Measurements from ENCODE around the gene SLC9C2. TPM values are rescaled to one million over a fixed set of nuclear protein-coding genes. Genes with fewer than 3 reads are reported as not detected.
"Not testable (repeated sequence)": the region's sequence is repeated elsewhere in the genome, so short reads cannot be mapped to it uniquely, and the experiment has no call there.

Gene SLC9C2
- total RNA-seq, 2 experiments from 2014 or later = not detected

- no peaks in the 10 kb centered on the region for H3K36me3 ChIP-seq (ENCODE audit: insufficient read depth, low read length)
- no peak for TF ChIP-seq CTCF (IDR thresholded peaks at IDR 0.05)
- no peak for ATAC-seq (ENCODE audit: poor library complexity)
- no peak for DNase-seq
- POLR2A ChIA-PET = no interaction called here
- Mint-ChIP-seq H3K4me1 (ENCODE audit: low read depth) (no peaks in the 10 kb centered on the region), H3K27me3 (no peaks in the 10 kb centered on the region), H3K27ac (no peak overlapping the region), H3K9me3 (no peaks in the 10 kb centered on the region), H3K4me3 (no peak overlapping the region), H3K36me3 (ENCODE audit: low read depth) (no peaks in the 10 kb centered on the region)
- CTCF ChIA-PET = no interaction called here
- no peak overlapping the region for H3K27ac ChIP-seq (ENCODE audit: low read depth in 1 of 2, low read length in 2 of 2)
- no peak overlapping the region for H3K4me3 ChIP-seq (ENCODE audit: low read length)
- H3K27me3 ChIP-seq (ENCODE audit: control insufficient read depth in 1 of 2, insufficient read depth in 2 of 2, low read length in 2 of 2) = no peaks in the 10 kb centered on the region
- no peaks in the 10 kb centered on the region for H3K9me3 ChIP-seq (ENCODE audit: control insufficient read depth in 1 of 2, insufficient read depth in 1 of 2, low read length in 2 of 2)
- no peaks in the 10 kb centered on the region for H3K4me1 ChIP-seq (ENCODE audit: insufficient read depth, low read length)
- intact Hi-C loops (cut with DNase I, micrococcal nuclease) = no loop called here
These were observed 106.0 kb downstream of the SLC9C2 start for GRCh38 chr1:173496757-173497320.

GRCh38 chr1:173495609-173496267 is 107.1 kb downstream of the SLC9C2 start:
- ChIA-PET CTCF (no interaction called here), POLR2A (no interaction called here)
- H3K9me3 Mint-ChIP-seq = no peaks in the 10 kb centered on the region
- no peak for TF ChIP-seq CTCF (IDR thresholded peaks at IDR 0.05)
- no peak overlapping the region for H3K4me3 ChIP-seq (ENCODE audit: low read length)
- no peaks in the 10 kb centered on the region for H3K27me3 ChIP-seq (ENCODE audit: control insufficient read depth in 1 of 2, insufficient read depth in 2 of 2, low read length in 2 of 2)
- ATAC-seq (ENCODE audit: poor library complexity) = no peak
- no peaks in the 10 kb centered on the region for H3K4me1 ChIP-seq (ENCODE audit: insufficient read depth, low read length)
- no peaks in the 10 kb centered on the region for H3K4me1 Mint-ChIP-seq (ENCODE audit: low read depth)
- no peaks in the 10 kb centered on the region for H3K36me3 Mint-ChIP-seq (ENCODE audit: low read depth)
- H3K27ac ChIP-seq (ENCODE audit: low read depth in 1 of 2, low read length in 2 of 2) = no peak overlapping the region
- H3K36me3 ChIP-seq (ENCODE audit: insufficient read depth, low read length) = no peaks in the 10 kb centered on the region
- H3K9me3 ChIP-seq (ENCODE audit: control insufficient read depth in 1 of 2, insufficient read depth in 1 of 2, low read length in 2 of 2) = no peaks in the 10 kb centered on the region
- no peak for DNase-seq
- H3K27ac Mint-ChIP-seq = no peak overlapping the region
- intact Hi-C loops (cut with DNase I, micrococcal nuclease) = no loop called here
- no peaks in the 10 kb centered on the region for H3K27me3 Mint-ChIP-seq
- no peak overlapping the region for H3K4me3 Mint-ChIP-seq

- peaks cover 25% of the 10 kb centered on the region for H3K36me3 Mint-ChIP-seq (ENCODE audit: low read depth)
- CTCF ChIA-PET; intact Hi-C loops (cut with DNase I, micrococcal nuclease); H3K27me3 ChIP-seq (ENCODE audit: control insufficient read depth in 1 of 2, insufficient read depth in 2 of 2, low read length in 2 of 2); H3K4me3 Mint-ChIP-seq; H3K36me3 ChIP-seq (ENCODE audit: insufficient read depth, low read length); DNase-seq; H3K4me1 ChIP-seq (ENCODE audit: insufficient read depth, low read length); POLR2A ChIA-PET; H3K4me1 Mint-ChIP-seq (ENCODE audit: low read depth); H3K9me3 Mint-ChIP-seq; H3K27me3 Mint-ChIP-seq; H3K27ac ChIP-seq (ENCODE audit: low read depth in 1 of 2, low read length in 2 of 2); H3K27ac Mint-ChIP-seq; H3K4me3 ChIP-seq (ENCODE audit: low read length); H3K9me3 ChIP-seq (ENCODE audit: control insufficient read depth in 1 of 2, insufficient read depth in 1 of 2, low read length in 2 of 2); ATAC-seq (ENCODE audit: poor library complexity): not testable (repeated sequence)
These were observed 109.7 kb downstream of the SLC9C2 start for GRCh38 chr1:173493125-173493524.

DNA sequence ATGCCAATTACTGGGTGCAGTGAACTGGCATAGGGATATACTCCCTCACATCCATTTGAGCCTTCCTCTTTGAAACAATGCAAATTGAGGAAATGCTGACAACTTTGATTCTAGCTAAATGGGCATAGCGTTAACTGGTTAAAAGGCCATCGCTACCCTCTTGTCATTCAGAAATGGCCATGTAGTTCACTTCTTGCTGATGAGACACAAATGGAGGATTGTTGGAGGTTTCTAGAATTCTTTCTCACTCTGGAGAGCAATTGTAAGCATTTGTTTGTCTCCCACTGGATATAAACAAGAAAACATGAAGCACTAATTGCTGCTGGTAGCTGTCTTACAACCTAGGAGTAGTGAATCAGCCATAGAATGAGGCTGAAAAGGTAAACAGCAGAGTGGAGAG is 111.4 kb downstream of the SLC9C2 start:
- Histone ChIP-seq H3K27me3 (ENCODE audit: control insufficient read depth in 1 of 2, insufficient read depth in 2 of 2, low read length in 2 of 2) (no peaks in the 10 kb centered on the region), H3K4me1 (ENCODE audit: insufficient read depth, low read length) (no peaks in the 10 kb centered on the region), H3K4me3 (ENCODE audit: low read length) (no peak overlapping the region), H3K27ac (ENCODE audit: low read depth in 1 of 2, low read length in 2 of 2) (no peak overlapping the region), H3K36me3 (ENCODE audit: insufficient read depth, low read length) (peaks cover 22% of the 10 kb centered on the region), H3K9me3 (ENCODE audit: control insufficient read depth in 1 of 2, insufficient read depth in 1 of 2, low read length in 2 of 2) (no peaks in the 10 kb centered on the region)
- no peaks in the 10 kb centered on the region for H3K9me3 Mint-ChIP-seq
- CTCF ChIA-PET = no interaction called here
- no peaks in the 10 kb centered on the region for H3K27me3 Mint-ChIP-seq
- no peak for DNase-seq
- no peak overlapping the region for H3K27ac Mint-ChIP-seq
- TF ChIP-seq CTCF (IDR thresholded peaks at IDR 0.05) = no peak
- POLR2A ChIA-PET = no interaction called here
- no peak overlapping the region for H3K4me3 Mint-ChIP-seq
- H3K4me1 Mint-ChIP-seq (ENCODE audit: low read depth) = no peaks in the 10 kb centered on the region
- intact Hi-C loops (cut with DNase I, micrococcal nuclease) = no loop called here
- H3K36me3 Mint-ChIP-seq (ENCODE audit: low read depth) = peaks cover 42% of the 10 kb centered on the region
- no peak for ATAC-seq (ENCODE audit: poor library complexity)
